A673 (cell line): ENCODE data around the gene MLPH. TPM values are rescaled to one million over a fixed set of nuclear protein-coding genes. Genes with fewer than 3 reads are reported as not detected.

ENCODE experiments used
- BruUV-seq: library from RNA; stranded (reverse); fragments of 400-500 nt; replicated peaks from 2 replicates; lab custom pipeline; 2021; lab: Mats Ljungman, UMichigan
- CTCF ChIA-PET: fragments of 300-600 bp; sonication (Branson Sonifier 250); formaldehyde crosslinking; loops from one replicate; lab custom pipeline; 2022; ENCODE audit warnings: antibody characterized with exemption; lab: Charles Lee
- POLR2A ChIA-PET: fragments of 300-600 bp; sonication (Branson Sonifier 250); formaldehyde crosslinking; loops from one replicate; lab custom pipeline; 2022; ENCODE audit warnings: antibody characterized with exemption; ENCODE audit not compliant: low non-redundant PET; lab: Charles Lee
- DNase-seq: peaks from one replicate; pipeline ENCODE4 v3.0.0-alpha.2; 2015; ENCODE audit warnings: low spot score
- H3K27ac ChIP-seq: fragments of 200-600 bp; sonication (generic); 2 replicates; pipeline ENCODE4 v1.5.1; 2016; ENCODE audit warnings: mixed run types, low read depth, mild to moderate bottlenecking, mixed read lengths, antibody characterized with exemption, low read length; ENCODE audit not compliant: poor library complexity, severe bottlenecking
- H3K27me3 ChIP-seq: fragments of 200-600 bp; sonication (generic); replicated peaks from 2 replicates; pipeline ENCODE4 v1.6.1; 2017; ENCODE audit warnings: mixed run types, low read depth, mild to moderate bottlenecking, mixed read lengths, antibody characterized with exemption, low read length; ENCODE audit not compliant: insufficient read depth, poor library complexity
- H3K36me3 ChIP-seq: fragments of 200-600 bp; sonication (generic); 2 replicates; pipeline ENCODE4 v1.6.1; 2016; ENCODE audit warnings: mixed run types, mild to moderate bottlenecking, mixed read lengths, antibody characterized with exemption, low read length; ENCODE audit not compliant: insufficient read depth, poor library complexity, severe bottlenecking
- H3K4me1 ChIP-seq: fragments of 200-600 bp; sonication (generic); 2 replicates; pipeline ENCODE4 v1.6.1; 2017; ENCODE audit warnings: mixed run types, mild to moderate bottlenecking, mixed read lengths, antibody characterized with exemption, low read length; ENCODE audit not compliant: insufficient read depth, poor library complexity, severe bottlenecking
- H3K4me3 ChIP-seq: fragments of 200-600 bp; sonication (generic); 2 replicates; pipeline ENCODE4 v1.5.1; 2016; ENCODE audit warnings: low read depth, mixed run types, mild to moderate bottlenecking, mixed read lengths, low read length; ENCODE audit not compliant: poor library complexity, severe bottlenecking
- H3K9me3 ChIP-seq: fragments of 200-600 bp; sonication (generic); 2 replicates; pipeline ENCODE4 v1.6.1; 2016; ENCODE audit warnings: mixed run types, low read depth, mild to moderate bottlenecking, mixed read lengths, antibody characterized with exemption, low read length; ENCODE audit not compliant: poor library complexity, severe bottlenecking
- EZH2 ChIP-seq: fragments of 200-600 bp; sonication (generic); IDR thresholded peaks from 2 replicates; pipeline ENCODE4 v1.6.1; 2017; ENCODE audit warnings: borderline replicate concordance, low read depth, mild to moderate bottlenecking, mixed read lengths, antibody characterized with exemption, low read length; ENCODE audit not compliant: poor library complexity, severe bottlenecking
- intact Hi-C: fragments of 100-400 bp; cut with micrococcal nuclease; formaldehyde crosslinking; loops from one replicate; pipeline ENCODE4 v1.10.0; 2022; ENCODE audit not compliant: unreplicated experiment
- total RNA-seq: library from RNA; stranded (reverse); gene quantifications from 2 replicates; pipeline ENCODE4 v1.2.3, GENCODE V29; 2021
- TF ChIP-seq, protein P1 (sequence below): fragments of 300-800, 200-600 bp; sonication (generic); conservative IDR thresholded peaks from 2 replicates; pipeline ENCODE4 v1.5.1; 2017; ENCODE audit warnings: low read depth, mild to moderate bottlenecking, antibody characterized with exemption, low read length, moderate library complexity, mixed read lengths

The MLPH gene
- total RNA-seq, 1 experiment from 2014 or later = not detected

DNA sequence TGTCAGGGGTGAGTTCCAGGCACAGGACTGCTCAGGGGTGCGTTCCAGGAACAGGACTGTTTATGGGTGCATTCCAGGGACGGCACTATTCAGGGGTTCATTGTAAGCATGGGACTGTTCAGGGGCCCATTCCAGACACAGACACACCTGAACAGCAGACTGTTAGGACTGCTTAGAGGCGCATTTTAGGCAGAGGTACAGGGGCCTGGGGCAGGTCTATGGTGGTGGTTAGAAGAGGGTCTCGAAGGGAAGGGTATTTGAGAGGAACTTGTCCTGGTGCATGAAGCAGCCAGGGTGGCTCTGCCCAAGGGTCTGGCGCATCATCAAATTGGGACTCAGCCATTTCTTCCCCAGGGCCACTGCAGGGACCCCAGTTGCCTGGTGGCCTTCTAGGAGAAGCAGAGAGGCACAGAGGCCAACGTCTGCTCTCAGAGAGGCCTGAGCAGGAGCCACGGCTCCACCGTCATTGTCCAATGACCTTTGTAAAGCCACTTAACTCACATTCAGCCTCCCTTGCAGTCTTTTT is 14.8 kb upstream of the MLPH start:
- no peak overlapping the region for H3K27ac ChIP-seq
- TF ChIP-seq EZH2 = no peak
- TF ChIP-seq, protein P1, sequence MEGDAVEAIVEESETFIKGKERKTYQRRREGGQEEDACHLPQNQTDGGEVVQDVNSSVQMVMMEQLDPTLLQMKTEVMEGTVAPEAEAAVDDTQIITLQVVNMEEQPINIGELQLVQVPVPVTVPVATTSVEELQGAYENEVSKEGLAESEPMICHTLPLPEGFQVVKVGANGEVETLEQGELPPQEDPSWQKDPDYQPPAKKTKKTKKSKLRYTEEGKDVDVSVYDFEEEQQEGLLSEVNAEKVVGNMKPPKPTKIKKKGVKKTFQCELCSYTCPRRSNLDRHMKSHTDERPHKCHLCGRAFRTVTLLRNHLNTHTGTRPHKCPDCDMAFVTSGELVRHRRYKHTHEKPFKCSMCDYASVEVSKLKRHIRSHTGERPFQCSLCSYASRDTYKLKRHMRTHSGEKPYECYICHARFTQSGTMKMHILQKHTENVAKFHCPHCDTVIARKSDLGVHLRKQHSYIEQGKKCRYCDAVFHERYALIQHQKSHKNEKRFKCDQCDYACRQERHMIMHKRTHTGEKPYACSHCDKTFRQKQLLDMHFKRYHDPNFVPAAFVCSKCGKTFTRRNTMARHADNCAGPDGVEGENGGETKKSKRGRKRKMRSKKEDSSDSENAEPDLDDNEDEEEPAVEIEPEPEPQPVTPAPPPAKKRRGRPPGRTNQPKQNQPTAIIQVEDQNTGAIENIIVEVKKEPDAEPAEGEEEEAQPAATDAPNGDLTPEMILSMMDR = no peak
- intact Hi-C loops = no loop called here
- H3K4me1 ChIP-seq = peaks cover 6% of the 10 kb centered on the region
- no TSS peak for BruUV-seq
- peaks cover 15% of the 10 kb centered on the region for H3K27me3 ChIP-seq
- ChIA-PET POLR2A (no interaction called here), CTCF (no interaction called here)
- DNase-seq = no peak
- no peaks in the 10 kb centered on the region for H3K9me3 ChIP-seq
- no peaks in the 10 kb centered on the region for H3K36me3 ChIP-seq
- H3K4me3 ChIP-seq = no peak overlapping the region

DNA sequence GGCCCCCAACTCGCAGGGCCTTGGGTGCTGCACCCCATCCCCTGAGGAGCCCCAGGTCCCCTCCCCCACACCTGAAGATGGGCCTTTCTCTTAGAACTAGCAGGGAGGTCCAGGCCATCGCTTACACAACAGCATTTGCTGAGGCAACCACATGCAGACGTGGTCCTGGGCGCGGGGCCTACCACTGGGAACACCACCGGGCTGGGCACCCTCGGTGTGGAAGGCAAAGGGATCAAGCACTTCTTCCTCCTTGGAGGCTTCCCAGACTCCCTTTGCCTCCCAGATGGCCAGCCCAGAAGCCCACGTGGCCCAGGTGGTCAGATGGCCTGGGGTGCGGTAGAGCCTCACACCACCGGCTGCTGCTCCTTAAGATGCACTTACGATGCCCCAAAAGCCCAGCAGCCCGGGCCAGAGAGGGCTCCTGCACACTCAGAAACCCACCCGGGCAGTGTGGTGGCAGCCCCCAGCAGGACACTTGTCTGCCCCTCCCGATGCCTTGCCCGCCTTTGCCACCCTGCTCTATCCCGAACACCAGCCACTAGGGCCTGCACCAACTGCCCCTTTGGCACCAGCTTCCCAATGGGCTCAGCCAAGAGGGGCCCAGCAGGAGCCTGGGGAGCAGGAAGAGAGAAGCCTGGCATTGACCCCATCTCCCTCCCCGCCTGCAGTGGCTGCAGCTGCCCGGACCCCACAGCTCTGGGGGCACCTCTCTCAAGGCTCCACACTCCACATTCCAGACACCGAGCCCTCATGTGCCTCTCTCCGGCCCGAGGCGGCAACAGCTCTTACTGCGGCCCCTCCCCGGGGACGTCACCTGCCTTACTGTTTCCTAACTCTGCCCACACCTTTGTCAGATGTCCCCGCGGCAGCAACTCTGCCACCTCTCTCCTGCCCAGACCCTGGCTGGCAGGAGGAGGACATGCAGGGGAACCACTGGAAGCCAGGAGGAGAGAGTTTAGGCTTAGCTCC is 13.9 kb upstream of the MLPH start:
- H3K4me3 ChIP-seq = no peak overlapping the region
- TF ChIP-seq EZH2 = no peak
- TF ChIP-seq, protein P1 = no peak
- POLR2A ChIA-PET = no interaction called here
- BruUV-seq = no TSS peak
- DNase-seq = no peak
- no peak overlapping the region for H3K27ac ChIP-seq
- no peaks in the 10 kb centered on the region for H3K36me3 ChIP-seq
- CTCF ChIA-PET = no interaction called here
- H3K27me3 ChIP-seq = peaks cover 25% of the 10 kb centered on the region
- intact Hi-C loops = no loop called here
- no peaks in the 10 kb centered on the region for H3K9me3 ChIP-seq
- H3K4me1 ChIP-seq = peaks cover 6% of the 10 kb centered on the region

DNA sequence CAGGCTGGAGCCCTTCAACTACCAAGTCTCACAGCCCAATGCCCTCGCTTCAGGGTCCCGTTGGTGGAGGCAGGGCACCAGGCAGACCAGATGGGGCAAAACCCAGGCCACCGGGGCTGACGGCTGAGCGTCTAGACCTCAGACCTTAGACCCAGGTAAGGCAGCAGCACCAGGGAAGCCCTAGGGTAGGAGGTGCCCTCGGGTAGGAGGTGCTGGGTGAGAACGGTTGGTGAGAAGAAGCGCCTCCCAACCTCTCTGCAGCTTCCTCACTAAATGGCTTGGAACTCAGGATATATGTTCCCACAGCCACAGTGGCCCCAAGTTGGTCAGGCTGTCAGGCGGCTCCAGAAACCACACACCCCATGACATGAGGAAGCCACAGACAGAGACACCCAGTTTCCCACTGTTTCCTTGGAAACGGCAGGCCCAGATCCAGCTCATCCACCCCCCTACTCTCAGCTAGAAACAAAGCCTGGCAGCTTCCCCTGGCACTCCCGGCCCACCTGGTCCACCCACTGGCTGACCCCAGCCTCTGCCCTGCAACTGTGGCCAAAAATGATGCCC is 13.1 kb upstream of the MLPH start:
- H3K9me3 ChIP-seq = no peaks in the 10 kb centered on the region
- CTCF ChIA-PET = interaction anchor here (1.7 kb wide), 1 partner anchor 52 kb away, joined by 8 read pairs; no protein-coding TSS in a partner anchor
- no peak for TF ChIP-seq EZH2
- TF ChIP-seq, protein P1 = no peak
- POLR2A ChIA-PET = no interaction called here
- no peak overlapping the region for H3K4me3 ChIP-seq
- peaks cover 30% of the 10 kb centered on the region for H3K27me3 ChIP-seq
- H3K27ac ChIP-seq = no peak overlapping the region
- H3K36me3 ChIP-seq = no peaks in the 10 kb centered on the region
- peaks cover 6% of the 10 kb centered on the region for H3K4me1 ChIP-seq
- no peak for DNase-seq
- intact Hi-C loops = no loop called here
- no TSS peak for BruUV-seq
